Stomach (tissue), 9 donors: ENCODE measurements around the gene PDE4D. TPM values are rescaled to one million over a fixed set of nuclear protein-coding genes. Genes with fewer than 3 reads are reported as not detected.

Source experiments
- DNase-seq, 2 donors: peaks; one replicate each; pipeline versions ENCODE4 v3.0.0 to v3.0.0-alpha.2; 2013 to 2019
- H3K27ac ChIP-seq, 5 donors: fragments of 200-600 bp in 4 of 5; sonication (generic) in 4 of 5; one replicate each; pipeline ENCODE4 v1.5.1; 2013 to 2019; ENCODE audit warnings: mild to moderate bottlenecking in 1 of 5, moderate library complexity in 1 of 5
- H3K27me3 ChIP-seq, 3 donors: fragments of 200-600 bp; sonication (generic); one replicate each; pipeline ENCODE4 v1.5.1; 2017 to 2019; ENCODE audit warnings: mixed run types in 1 of 3
- H3K36me3 ChIP-seq, 4 donors: fragments of 200-600 bp; sonication (generic); 1 replicate in 3 of 4; 2 replicates in 1 of 4; pipeline ENCODE4 v1.5.1; 2016 to 2019
- H3K4me1 ChIP-seq, 4 donors: fragments of 200-600 bp; sonication (generic); one replicate each; pipeline ENCODE4 v1.5.1; 2016 to 2019
- H3K4me3 ChIP-seq, 4 donors: fragments of 200-600 bp; sonication (generic) in 3 of 4; one replicate each; pipeline ENCODE4 v1.5.1; 2016 to 2019; ENCODE audit warnings: mild to moderate bottlenecking in 1 of 4
- H3K9me3 ChIP-seq, 4 donors: fragments of 200-600 bp; sonication (generic); one replicate each; pipeline ENCODE4 v1.5.1; 2016 to 2019
- CTCF ChIP-seq, 7 experiments: fragments of 450-650 bp in 4 of 7; fragments of 200-600 bp in 3 of 7; sonication (generic) in 3 of 7; IDR thresholded peaks; one replicate each; pipeline ENCODE4 v1.5.1; 2016 to 2019; ENCODE audit warnings: antibody characterized with exemption in 7 of 7, control low read depth in 2 of 7, mild to moderate bottlenecking in 1 of 7
- EP300 ChIP-seq: sonication (generic); formaldehyde crosslinking; IDR thresholded peaks from one replicate; pipeline ENCODE4 v1.6.1; 2017; ENCODE audit warnings: antibody characterized with exemption
- POLR2A ChIP-seq, 4 donors: fragments of 450-650 bp; IDR thresholded peaks; one replicate each; pipeline ENCODE4 v1.6.1; 2016; ENCODE audit warnings: antibody characterized with exemption in 4 of 4, control low read depth in 2 of 4, mild to moderate bottlenecking in 1 of 4, moderate library complexity in 1 of 4
- POLR2AphosphoS5 ChIP-seq, 3 donors: sonication (generic); formaldehyde crosslinking; IDR thresholded peaks; one replicate each; pipeline ENCODE4 v1.6.1; 2016; ENCODE audit warnings: antibody characterized with exemption in 3 of 3
- whole genome bisulfite sequencing, 5 donors: extraction: QIAGEN DNeasy Blood & Tissue Kit in 3 of 5; methylation state at CpG; one replicate each; pipeline versions ENCODE4 v1.1.5 to v1.1.7; 2013 to 2018; 5-methylcytosine and 5-hydroxymethylcytosine counted together
- intact Hi-C: fragments of 100-400 bp; cut with DNase I; formaldehyde crosslinking; loops from one replicate; pipeline ENCODE4 v1.15.1; 2023; ENCODE audit warnings: low total_unique reads
- polyA plus RNA-seq, 3 donors: library from polyadenylated mRNA; stranded (reverse); fragments of 200-250 nt; gene quantifications; one replicate each; pipeline ENCODE4 v1.2.3, GENCODE V29; 2013
- total RNA-seq, 5 donors: library from RNA; depleted of rRNA; stranded (reverse); fragments of >200 nt; gene quantifications; one replicate each; pipeline versions ENCODE4 v1.1.0 to v1.2.3, GENCODE V29; 2014 to 2016
- donor health status: healthy with polysubstance abuse.
- donor health status: Bipolar disorder and iron deficiency.
- donor health status: healthy.

Gene PDE4D
- total and polyA plus RNA-seq, 8 donors: 3.1 to 147 (median 97.3) TPM

- Histone ChIP-seq H3K9me3 (no peaks in the 10 kb centered on the region), H3K27me3 (no peaks in the 10 kb centered on the region), H3K4me1 (peaks cover 22 to 90% (median 49%) of the 10 kb centered on the region in 4 donors), H3K4me3 (peak overlapping the region; percentile 63 to 86 (median 81)), H3K27ac (peak overlapping the region in 4 of 5 donors; percentile 84 to 95 (median 91)), H3K36me3 (no peaks in the 10 kb centered on the region)
- intact Hi-C loops: no loop called here
- TF ChIP-seq CTCF (IDR thresholded peaks at IDR 0.05) (no peak), EP300 (no peak), POLR2A (IDR thresholded peaks at IDR 0.05) (no peak), POLR2AphosphoS5 (IDR thresholded peaks at IDR 0.05) (no peak)
- 26 to 58% (median 49%) methylated on average over 2 of the region's 2 CpGs for WGBS, 5 donors
- no peak for DNase-seq
Measured at GRCh38 chr5:59037041-59037440, 856.5 kb downstream of the PDE4D start.

GRCh38 chr5:59036274-59036961 lies 857.1 kb downstream of the PDE4D start:
- DNase-seq: peak in 1 of 2 donors; percentile 68
- Histone ChIP-seq H3K4me1 (peaks cover 16 to 84% (median 42%) of the 10 kb centered on the region in 4 donors), H3K4me3 (peak overlapping the region in 3 of 4 donors; percentile 63 to 86 (median 84)), H3K27ac (peak overlapping the region in 4 of 5 donors; percentile 84 to 95 (median 91)), H3K36me3 (no peaks in the 10 kb centered on the region), H3K9me3 (no peaks in the 10 kb centered on the region), H3K27me3 (no peaks in the 10 kb centered on the region)
- WGBS, 5 donors: 27 to 47% (median 28%) methylated on average over 4 of the region's 4 CpGs
- TF ChIP-seq EP300 (no peak), POLR2AphosphoS5 (IDR thresholded peaks at IDR 0.05) (peak; percentile 28 to 89 (median 71)), CTCF (IDR thresholded peaks at IDR 0.05) (no peak)
- intact Hi-C loops: no loop called here

GRCh38 chr5:59035681-59036080 lies 857.8 kb downstream of the PDE4D start:
- no peak for DNase-seq
- H3K27me3 ChIP-seq: no peaks in the 10 kb centered on the region
- intact Hi-C loops: no loop called here
- no peaks in the 10 kb centered on the region for H3K9me3 ChIP-seq
- H3K27ac ChIP-seq: peak overlapping the region in 3 of 5 donors; percentile 54 to 95 (median 92)
- no peaks in the 10 kb centered on the region for H3K36me3 ChIP-seq
- peak overlapping the region in 1 of 4 donors; percentile 84 for H3K4me3 ChIP-seq
- TF ChIP-seq CTCF (IDR thresholded peaks at IDR 0.05) (no peak), EP300 (no peak), POLR2A (IDR thresholded peaks at IDR 0.05) (no peak), POLR2AphosphoS5 (IDR thresholded peaks at IDR 0.05) (no peak)
- peaks cover 9 to 79% (median 40%) of the 10 kb centered on the region in 4 donors for H3K4me1 ChIP-seq

GRCh38 chr5:59034498-59035186 lies 858.9 kb downstream of the PDE4D start:
- Histone ChIP-seq H3K36me3 (no peaks in the 10 kb centered on the region), H3K4me3 (peak overlapping the region in 1 of 4 donors; percentile 10), H3K4me1 (peaks cover 0 to 68% (median 37%) of the 10 kb centered on the region in 4 donors), H3K27me3 (no peaks in the 10 kb centered on the region), H3K9me3 (no peaks in the 10 kb centered on the region), H3K27ac (peak overlapping the region in 4 of 5 donors; percentile 16 to 95 (median 73))
- TF ChIP-seq POLR2AphosphoS5 (IDR thresholded peaks at IDR 0.05): no peak
- no peak for TF ChIP-seq POLR2A (IDR thresholded peaks at IDR 0.05)
- TF ChIP-seq CTCF (IDR thresholded peaks at IDR 0.05): peak in 5 of 7 experiments; percentile 35 to 61 (median 51)
- peak in 1 of 2 donors; percentile 76 for DNase-seq
- WGBS, 5 donors: 60 to 68% (median 62%) methylated on average over 3 of the region's 3 CpGs
- intact Hi-C loops: no loop called here
